GM12865 (cell line): ENCODE measurements around the gene RGS5.

Source experiments
- DNase-seq: peaks from one replicate; pipeline ENCODE4 v3.0.0; 2010; ENCODE audit warnings: low read depth
- H3K4me3 ChIP-seq: 2 replicates; pipeline ENCODE4 v1.5.1; 2011; ENCODE audit warnings: mild to moderate bottlenecking, low read depth, low read length, control low read depth
- TF ChIP-seq, protein P1 (sequence below): IDR thresholded peaks from 2 replicates; pipeline ENCODE4 v1.5.1; 2011; ENCODE audit warnings: low read length, control low read depth, low read depth, inconsistent platforms; ENCODE audit not compliant: insufficient read depth; ENCODE audit errors: missing control alignments

RGS5 gene

DNA sequence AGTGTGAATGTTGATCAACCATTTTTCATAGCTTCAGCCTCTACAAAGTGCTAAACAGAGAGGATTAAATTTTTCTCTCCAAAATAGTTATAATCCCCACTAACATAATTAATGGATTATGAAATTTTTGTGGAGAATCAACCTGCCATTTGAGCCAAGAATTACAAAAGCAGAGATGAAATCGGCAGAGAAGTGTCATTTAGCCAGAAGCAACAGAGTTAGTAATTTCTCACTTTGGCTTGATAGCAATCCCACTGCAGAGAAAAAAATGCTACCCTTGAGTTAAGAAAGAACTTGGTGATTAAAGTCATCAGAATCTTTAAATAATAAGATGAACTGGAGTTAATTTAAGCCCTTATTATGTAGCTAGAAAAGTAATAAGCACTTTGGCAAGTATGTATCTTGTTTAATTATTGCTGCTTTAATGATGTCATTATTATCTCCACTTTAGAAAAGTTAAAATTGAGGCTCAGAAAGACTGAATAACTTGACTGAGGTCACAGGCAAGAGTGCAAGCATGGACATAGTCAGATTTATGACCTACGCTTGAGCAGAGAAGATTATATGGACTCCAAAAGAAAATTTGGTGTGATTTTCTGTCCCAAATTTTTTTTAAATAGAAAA is 96.2 kb downstream of the RGS5 start:
- TF ChIP-seq, protein P1, sequence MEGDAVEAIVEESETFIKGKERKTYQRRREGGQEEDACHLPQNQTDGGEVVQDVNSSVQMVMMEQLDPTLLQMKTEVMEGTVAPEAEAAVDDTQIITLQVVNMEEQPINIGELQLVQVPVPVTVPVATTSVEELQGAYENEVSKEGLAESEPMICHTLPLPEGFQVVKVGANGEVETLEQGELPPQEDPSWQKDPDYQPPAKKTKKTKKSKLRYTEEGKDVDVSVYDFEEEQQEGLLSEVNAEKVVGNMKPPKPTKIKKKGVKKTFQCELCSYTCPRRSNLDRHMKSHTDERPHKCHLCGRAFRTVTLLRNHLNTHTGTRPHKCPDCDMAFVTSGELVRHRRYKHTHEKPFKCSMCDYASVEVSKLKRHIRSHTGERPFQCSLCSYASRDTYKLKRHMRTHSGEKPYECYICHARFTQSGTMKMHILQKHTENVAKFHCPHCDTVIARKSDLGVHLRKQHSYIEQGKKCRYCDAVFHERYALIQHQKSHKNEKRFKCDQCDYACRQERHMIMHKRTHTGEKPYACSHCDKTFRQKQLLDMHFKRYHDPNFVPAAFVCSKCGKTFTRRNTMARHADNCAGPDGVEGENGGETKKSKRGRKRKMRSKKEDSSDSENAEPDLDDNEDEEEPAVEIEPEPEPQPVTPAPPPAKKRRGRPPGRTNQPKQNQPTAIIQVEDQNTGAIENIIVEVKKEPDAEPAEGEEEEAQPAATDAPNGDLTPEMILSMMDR, result no peak
- no peak overlapping the region for H3K4me3 ChIP-seq
- no peak for DNase-seq

DNA sequence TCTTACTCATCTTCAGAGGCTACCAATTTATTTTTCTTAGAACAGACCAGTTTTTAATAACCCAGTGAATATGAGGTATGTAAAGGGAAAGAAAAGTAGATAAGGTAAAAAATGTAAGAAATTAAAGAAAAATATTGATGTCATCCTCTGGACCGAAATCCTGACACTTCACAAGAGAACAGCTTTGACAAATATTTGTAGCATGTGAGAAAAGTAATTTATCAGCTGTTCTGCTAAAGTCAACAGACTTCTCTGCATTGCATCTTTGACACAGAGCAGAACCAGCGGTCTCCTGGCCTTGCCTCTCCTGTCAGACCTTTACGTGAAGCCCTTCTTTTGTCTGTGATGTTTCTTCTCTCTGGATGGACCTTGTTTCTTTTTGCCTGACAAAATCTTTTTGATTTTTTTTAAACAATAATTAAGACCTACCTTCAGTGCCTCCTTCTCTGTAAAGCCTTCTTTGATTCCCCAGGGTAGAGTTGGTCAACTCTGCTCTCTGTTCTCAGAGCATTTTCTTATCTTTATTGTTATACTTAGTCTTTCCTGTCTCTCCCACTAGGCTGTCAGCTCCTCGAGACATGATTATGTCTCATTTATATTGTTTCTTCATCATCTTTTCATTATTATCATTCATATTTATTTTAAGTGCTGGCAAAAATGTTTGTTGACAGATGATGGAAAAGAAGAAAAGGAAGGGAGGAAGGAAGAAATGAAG is 98.2 kb downstream of the RGS5 start:
- H3K4me3 ChIP-seq, result no peak overlapping the region
- TF ChIP-seq, protein P1, result no peak
- no peak for DNase-seq

DNA sequence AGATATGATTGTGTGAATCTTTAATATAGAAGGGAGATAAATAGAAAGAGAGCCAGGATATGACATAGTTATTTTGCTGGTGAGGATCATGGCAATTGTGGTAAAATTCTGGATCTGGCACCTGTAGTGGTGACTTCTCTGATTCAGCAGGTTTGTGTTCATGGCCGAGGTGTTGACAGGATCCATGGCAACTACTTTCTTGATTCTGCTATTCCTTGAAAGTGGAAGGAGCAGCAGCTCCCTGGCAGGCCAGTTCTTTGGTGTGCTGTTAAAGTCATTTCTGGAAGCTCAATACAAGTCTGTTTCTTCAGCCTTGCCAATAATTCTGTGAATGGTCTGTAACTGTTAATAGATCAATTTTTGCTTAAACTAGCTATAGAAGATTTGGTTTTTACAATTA is 100.1 kb downstream of the RGS5 start:
- no peak overlapping the region for H3K4me3 ChIP-seq
- TF ChIP-seq, protein P1, result no peak
- no peak for DNase-seq

DNA sequence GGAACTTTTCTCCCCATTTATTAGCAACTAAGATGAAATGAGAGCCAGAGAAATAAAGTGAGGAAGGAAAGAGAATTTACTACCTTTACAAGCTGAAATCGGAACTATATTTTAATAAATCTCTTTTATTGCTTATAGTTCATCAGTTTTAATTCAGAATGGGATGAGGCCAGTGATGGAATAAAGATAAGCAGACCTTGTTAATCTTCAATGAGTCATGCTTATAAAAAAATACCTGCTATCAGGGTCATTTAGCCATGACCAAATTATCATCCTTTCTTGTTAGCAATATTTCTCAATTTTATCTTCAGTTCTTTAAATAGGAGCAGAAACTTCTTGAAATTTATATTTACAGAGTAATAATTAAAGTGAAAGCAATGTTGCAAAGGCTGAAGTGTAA is 107.5 kb downstream of the RGS5 start:
- H3K4me3 ChIP-seq, result no peak overlapping the region
- TF ChIP-seq, protein P1, result no peak
- no peak for DNase-seq

DNA sequence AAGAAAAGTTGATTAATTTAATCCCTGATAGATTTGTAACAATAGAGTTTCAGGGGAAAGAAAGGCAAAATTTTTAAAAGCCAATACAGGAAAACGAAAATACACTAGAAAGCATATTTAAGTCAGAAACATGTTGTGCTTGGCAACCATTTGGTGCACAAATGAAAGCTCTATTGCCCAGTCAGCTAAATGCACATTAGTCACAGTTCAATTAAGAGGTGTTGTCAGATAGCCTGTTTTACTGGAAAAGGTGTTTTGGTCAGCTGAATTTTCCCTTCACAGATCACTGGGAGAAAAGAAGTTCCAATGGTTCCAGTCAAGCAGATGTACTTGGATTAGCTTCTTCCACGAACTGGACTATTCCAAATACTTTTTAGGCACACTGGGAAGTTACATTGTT is 108.1 kb downstream of the RGS5 start:
- TF ChIP-seq, protein P1, result no peak
- DNase-seq, result no peak
- H3K4me3 ChIP-seq, result no peak overlapping the region

DNA sequence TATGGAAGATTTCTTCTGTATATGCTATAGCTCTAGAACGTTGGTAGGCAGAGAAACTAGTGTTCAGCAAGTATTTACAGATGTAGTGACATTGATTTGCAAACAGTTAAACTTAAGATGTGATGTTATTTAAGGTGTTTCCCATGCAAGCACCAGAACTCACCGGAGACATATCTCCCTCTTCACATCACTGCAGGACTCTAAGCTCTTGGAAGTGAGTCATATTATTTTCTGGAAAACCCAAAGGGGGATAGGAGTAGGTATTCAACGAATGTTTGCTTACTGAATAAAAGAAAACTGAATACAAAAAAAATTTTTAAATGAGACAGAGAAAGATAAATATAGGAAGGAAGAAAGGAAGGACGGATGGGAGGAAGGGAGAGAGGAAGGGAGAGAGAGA is 108.5 kb downstream of the RGS5 start:
- no peak for DNase-seq
- H3K4me3 ChIP-seq, result no peak overlapping the region
- TF ChIP-seq, protein P1, result no peak
